Stomach (tissue), 9 donors: Measurements from ENCODE around the gene SCGN. TPM values are rescaled to one million over a fixed set of nuclear protein-coding genes. Genes with fewer than 3 reads are reported as not detected.

Experiments
- DNase-seq, 2 donors: peaks; one replicate each; pipeline versions ENCODE4 v3.0.0 to v3.0.0-alpha.2; 2013 to 2019
- H3K27ac ChIP-seq, 5 donors: fragments of 200-600 bp in 4 of 5; sonication (generic) in 4 of 5; one replicate each; pipeline ENCODE4 v1.5.1; 2013 to 2019; ENCODE audit warnings: mild to moderate bottlenecking in 1 of 5, moderate library complexity in 1 of 5
- H3K27me3 ChIP-seq, 3 donors: fragments of 200-600 bp; sonication (generic); one replicate each; pipeline ENCODE4 v1.5.1; 2017 to 2019; ENCODE audit warnings: mixed run types in 1 of 3
- H3K36me3 ChIP-seq, 4 donors: fragments of 200-600 bp; sonication (generic); 1 replicate in 3 of 4; 2 replicates in 1 of 4; pipeline ENCODE4 v1.5.1; 2016 to 2019
- H3K4me1 ChIP-seq, 4 donors: fragments of 200-600 bp; sonication (generic); one replicate each; pipeline ENCODE4 v1.5.1; 2016 to 2019
- H3K4me3 ChIP-seq, 4 donors: fragments of 200-600 bp; sonication (generic) in 3 of 4; one replicate each; pipeline ENCODE4 v1.5.1; 2016 to 2019; ENCODE audit warnings: mild to moderate bottlenecking in 1 of 4
- H3K9me3 ChIP-seq, 4 donors: fragments of 200-600 bp; sonication (generic); one replicate each; pipeline ENCODE4 v1.5.1; 2016 to 2019
- CTCF ChIP-seq, 7 experiments: fragments of 450-650 bp in 4 of 7; fragments of 200-600 bp in 3 of 7; sonication (generic) in 3 of 7; IDR thresholded peaks; one replicate each; pipeline ENCODE4 v1.5.1; 2016 to 2019; ENCODE audit warnings: antibody characterized with exemption in 7 of 7, control low read depth in 2 of 7, mild to moderate bottlenecking in 1 of 7
- EP300 ChIP-seq: sonication (generic); formaldehyde crosslinking; IDR thresholded peaks from one replicate; pipeline ENCODE4 v1.6.1; 2017; ENCODE audit warnings: antibody characterized with exemption
- POLR2A ChIP-seq, 4 donors: fragments of 450-650 bp; IDR thresholded peaks; one replicate each; pipeline ENCODE4 v1.6.1; 2016; ENCODE audit warnings: antibody characterized with exemption in 4 of 4, control low read depth in 2 of 4, mild to moderate bottlenecking in 1 of 4, moderate library complexity in 1 of 4
- POLR2AphosphoS5 ChIP-seq, 3 donors: sonication (generic); formaldehyde crosslinking; IDR thresholded peaks; one replicate each; pipeline ENCODE4 v1.6.1; 2016; ENCODE audit warnings: antibody characterized with exemption in 3 of 3
- WGBS, 5 donors: extraction: QIAGEN DNeasy Blood & Tissue Kit in 3 of 5; methylation state at CpG; one replicate each; pipeline versions ENCODE4 v1.1.5 to v1.1.7; 2013 to 2018; 5-methylcytosine and 5-hydroxymethylcytosine counted together
- intact Hi-C: fragments of 100-400 bp; cut with DNase I; formaldehyde crosslinking; loops from one replicate; pipeline ENCODE4 v1.15.1; 2023; ENCODE audit warnings: low total_unique reads
- polyA plus RNA-seq, 3 donors: library from polyadenylated mRNA; stranded (reverse); fragments of 200-250 nt; gene quantifications; one replicate each; pipeline ENCODE4 v1.2.3, GENCODE V29; 2013
- total RNA-seq, 5 donors: library from RNA; depleted of rRNA; stranded (reverse); fragments of >200 nt; gene quantifications; one replicate each; pipeline versions ENCODE4 v1.1.0 to v1.2.3, GENCODE V29; 2014 to 2016
- donor health status: healthy with polysubstance abuse.
- donor health status: Bipolar disorder and iron deficiency.
- donor health status: healthy.

SCGN gene
- total and polyA plus RNA-seq, 8 donors = 0.89 to 11.9 (median 3.0) TPM; not detected in 1

- WGBS, 5 donors = 72 to 87% (median 78%) methylated on average over 5 of the region's 5 CpGs
- Histone ChIP-seq H3K27me3 (peaks cover 0 to 18% (median 4%) of the 10 kb centered on the region in 3 donors), H3K4me3 (no peak overlapping the region), H3K27ac (no peak overlapping the region), H3K36me3 (no peaks in the 10 kb centered on the region), H3K9me3 (no peaks in the 10 kb centered on the region), H3K4me1 (no peaks in the 10 kb centered on the region)
- intact Hi-C loops = no loop called here
- no peak for DNase-seq
- no peak for TF ChIP-seq EP300
- TF ChIP-seq POLR2A (IDR thresholded peaks at IDR 0.05) = no peak
- no peak for TF ChIP-seq CTCF (IDR thresholded peaks at IDR 0.05)
- no peak for TF ChIP-seq POLR2AphosphoS5 (IDR thresholded peaks at IDR 0.05)
These were observed 10.6 kb upstream of the SCGN start for GRCh38 chr6:25641377-25641776.

- Histone ChIP-seq H3K9me3 (no peaks in the 10 kb centered on the region), H3K36me3 (no peaks in the 10 kb centered on the region), H3K4me1 (no peaks in the 10 kb centered on the region), H3K4me3 (no peak overlapping the region), H3K27ac (no peak overlapping the region), H3K27me3 (peaks cover 0 to 18% (median 4%) of the 10 kb centered on the region in 3 donors)
- DNase-seq = no peak
- intact Hi-C loops = no loop called here
- TF ChIP-seq CTCF (IDR thresholded peaks at IDR 0.05) (no peak), POLR2AphosphoS5 (IDR thresholded peaks at IDR 0.05) (no peak), POLR2A (IDR thresholded peaks at IDR 0.05) (no peak), EP300 (no peak)
- 51 to 74% (median 55%) methylated on average over 3 of the region's 3 CpGs for WGBS, 5 donors
These were observed 9.9 kb upstream of the SCGN start for GRCh38 chr6:25641940-25642666.

- Histone ChIP-seq H3K27ac (no peak overlapping the region), H3K9me3 (no peaks in the 10 kb centered on the region), H3K27me3 (peaks cover 0 to 18% (median 4%) of the 10 kb centered on the region in 3 donors), H3K4me3 (no peak overlapping the region), H3K4me1 (no peaks in the 10 kb centered on the region), H3K36me3 (no peaks in the 10 kb centered on the region)
- TF ChIP-seq POLR2A (IDR thresholded peaks at IDR 0.05) (no peak), CTCF (IDR thresholded peaks at IDR 0.05) (no peak), EP300 (no peak), POLR2AphosphoS5 (IDR thresholded peaks at IDR 0.05) (no peak)
- WGBS, 5 donors = 48 to 65% (median 57%) methylated on average over 3 of the region's 3 CpGs
- intact Hi-C loops = no loop called here
- DNase-seq = no peak
These were observed 9.2 kb upstream of the SCGN start for GRCh38 chr6:25642667-25643328.

- no peak overlapping the region for H3K4me3 ChIP-seq
- no peaks in the 10 kb centered on the region for H3K4me1 ChIP-seq
- TF ChIP-seq CTCF (IDR thresholded peaks at IDR 0.05) (no peak), POLR2AphosphoS5 (IDR thresholded peaks at IDR 0.05) (no peak), EP300 (no peak), POLR2A (IDR thresholded peaks at IDR 0.05) (no peak)
- no peaks in the 10 kb centered on the region for H3K36me3 ChIP-seq
- no peak for DNase-seq
- H3K9me3 ChIP-seq = no peaks in the 10 kb centered on the region
- intact Hi-C loops = no loop called here
- 56 to 61% (median 60%) methylated on average over 4 of the region's 4 CpGs for WGBS, 5 donors
- no peak overlapping the region for H3K27ac ChIP-seq
- peaks cover 0 to 23% (median 4%) of the 10 kb centered on the region in 3 donors for H3K27me3 ChIP-seq
These were observed 6.1 kb upstream of the SCGN start for GRCh38 chr6:25645916-25646315.
